IMR-90 (cell line): ENCODE results near the gene SRSF3. TPM values are rescaled to one million over a fixed set of nuclear protein-coding genes. Genes with fewer than 3 reads are reported as not detected.
"Not testable (repeated sequence)": the region's sequence is repeated elsewhere in the genome, so short reads cannot be mapped to it uniquely, and the experiment has no call there.

Experiments used
- ATAC-seq: fragments of 200-7000 bp; cut with Tn5 transposase; 2 replicates; pipeline ENCODE4 v1.9.1; 2020; ENCODE audit warnings: low read depth, mild to moderate bottlenecking, moderate library complexity
- BruUV-seq: library from RNA; stranded (reverse); fragments of 400-500 nt; replicated peaks from 2 replicates; lab custom pipeline; 2021; lab: Mats Ljungman, UMichigan
- CTCF ChIA-PET: fragments of 300-600 bp; formaldehyde crosslinking; extraction: SDS; loops from one replicate; lab custom pipeline; 2021; ENCODE audit warnings: antibody characterized with exemption; lab: Yijun Ruan, JAX
- POLR2A ChIA-PET: fragments of 300-600 bp; sonication (Branson Sonifier 250); formaldehyde crosslinking; loops from one replicate; lab custom pipeline; 2022; ENCODE audit warnings: antibody characterized with exemption; ENCODE audit not compliant: unreplicated experiment; lab: Charles Lee
- DNase-seq: peaks from one replicate; pipeline ENCODE4 v3.0.0; 2013
- H2AFZ ChIP-seq: replicated peaks from 2 replicates; pipeline ENCODE3; 2013; ENCODE audit warnings: low read length, mild to moderate bottlenecking; ENCODE audit not compliant: poor library complexity
- H2AK5ac ChIP-seq: 2 replicates; pipeline ENCODE4 v1.6.1; 2013; ENCODE audit warnings: low read depth, low read length, inconsistent platforms
- H2AK9ac ChIP-seq: replicated peaks from 2 replicates; pipeline ENCODE3; 2013; ENCODE audit warnings: mild to moderate bottlenecking, low read depth, low read length, moderate library complexity; ENCODE audit not compliant: poor library complexity
- H2BK120ac ChIP-seq: 2 replicates; pipeline ENCODE4 v1.6.1; 2013; ENCODE audit warnings: low read depth, low read length, inconsistent platforms
- H2BK15ac ChIP-seq: 3 replicates; pipeline ENCODE4 v1.6.1; 2013; ENCODE audit warnings: low read depth, low read length, inconsistent platforms
- H2BK20ac ChIP-seq: 2 replicates; pipeline ENCODE4 v1.6.1; 2013; ENCODE audit warnings: low read depth, mild to moderate bottlenecking, inconsistent platforms, low read length, moderate library complexity
- H2BK5ac ChIP-seq: 2 replicates; pipeline ENCODE4 v1.6.1; 2013; ENCODE audit warnings: mild to moderate bottlenecking, low read depth, low read length, inconsistent platforms; ENCODE audit not compliant: poor library complexity, severe bottlenecking
- H3K14ac ChIP-seq: replicated peaks from 2 replicates; pipeline ENCODE4 v1.6.1; 2013; ENCODE audit warnings: low read depth, low read length, inconsistent platforms
- H3K18ac ChIP-seq: 2 replicates; pipeline ENCODE4 v1.6.1; 2013; ENCODE audit warnings: low read depth, low read length, control low read depth
- H3K23ac ChIP-seq: 2 replicates; pipeline ENCODE4 v1.6.1; 2013; ENCODE audit warnings: low read depth, low read length, inconsistent platforms
- H3K27ac ChIP-seq: 2 replicates; pipeline ENCODE4 v1.5.1; 2013; ENCODE audit warnings: mild to moderate bottlenecking, control low read depth, low read length; ENCODE audit not compliant: insufficient read depth
- H3K27me3 ChIP-seq: 2 replicates; pipeline ENCODE4 v1.6.1; 2013; ENCODE audit warnings: low read length; ENCODE audit not compliant: control insufficient read depth, insufficient read depth
- H3K36me3 ChIP-seq: 2 replicates; pipeline ENCODE4 v1.6.1; 2013; ENCODE audit warnings: low read length, mixed read lengths; ENCODE audit not compliant: control insufficient read depth, insufficient read depth
- H3K4ac ChIP-seq: 2 replicates; pipeline ENCODE4 v1.6.1; 2013; ENCODE audit warnings: low read depth, low read length, inconsistent platforms
- H3K4me1 ChIP-seq: 2 replicates; pipeline ENCODE4 v1.6.1; 2013; ENCODE audit warnings: low read length, mixed read lengths; ENCODE audit not compliant: control insufficient read depth, insufficient read depth
- H3K4me2 ChIP-seq: 2 replicates; pipeline ENCODE4 v1.6.1; 2013; ENCODE audit warnings: low read depth, mild to moderate bottlenecking, control low read depth, low read length, moderate library complexity
- H3K4me3 ChIP-seq: 2 replicates; pipeline ENCODE4 v1.5.1; 2013; ENCODE audit warnings: low read depth, mild to moderate bottlenecking, control low read depth, low read length, moderate library complexity; ENCODE audit not compliant: insufficient read depth
- H3K56ac ChIP-seq: 2 replicates; pipeline ENCODE4 v1.6.1; 2013; ENCODE audit warnings: low read length, inconsistent platforms; ENCODE audit not compliant: insufficient read depth; ENCODE audit errors: extremely low read depth
- H3K79me1 ChIP-seq, 2 experiments: 2 replicates each; pipeline ENCODE4 v1.6.1; 2013; ENCODE audit warnings: low read length in 2 of 2, inconsistent platforms in 1 of 2, low read depth in 1 of 2
- H3K9ac ChIP-seq: 2 replicates; pipeline ENCODE4 v1.6.1; 2013; ENCODE audit warnings: low read depth, low read length, control low read depth
- H3K9me1 ChIP-seq: 2 replicates; pipeline ENCODE4 v1.6.1; 2013; ENCODE audit warnings: low read length, inconsistent platforms; ENCODE audit not compliant: insufficient read depth
- H3K9me3 ChIP-seq: 2 replicates; pipeline ENCODE4 v1.6.1; 2013; ENCODE audit warnings: low read length; ENCODE audit not compliant: control insufficient read depth, insufficient read depth
- H4K20me1 ChIP-seq: 2 replicates; pipeline ENCODE4 v1.6.1; 2013; ENCODE audit warnings: low read length, inconsistent platforms; ENCODE audit not compliant: insufficient read depth
- H4K5ac ChIP-seq: 2 replicates; pipeline ENCODE4 v1.6.1; 2013; ENCODE audit warnings: mild to moderate bottlenecking, low read depth, low read length, control low read depth
- H4K8ac ChIP-seq, 2 experiments: 2 replicates each; pipeline ENCODE4 v1.6.1; 2013; ENCODE audit warnings: low read depth in 2 of 2, low read length in 2 of 2, control low read depth in 1 of 2, inconsistent platforms in 1 of 2
- H4K91ac ChIP-seq: 2 replicates; pipeline ENCODE4 v1.6.1; 2013; ENCODE audit warnings: low read depth, low read length, inconsistent platforms; ENCODE audit not compliant: insufficient read depth
- CHD1 ChIP-seq: IDR thresholded peaks from 2 replicates; pipeline ENCODE4 v1.6.1; 2012; ENCODE audit warnings: low read depth, low read length, improper control_type of control experiment
- FOS ChIP-seq: fragments of 150-350 bp; IDR thresholded peaks from 2 replicates; pipeline ENCODE4 v1.6.1; 2016; ENCODE audit warnings: low read depth, low read length
- POLR2A ChIP-seq: IDR thresholded peaks from 2 replicates; pipeline ENCODE4 v1.6.1; 2012; ENCODE audit warnings: mild to moderate bottlenecking, low read depth, low read length
- RAD21 ChIP-seq: IDR thresholded peaks from 2 replicates; pipeline ENCODE4 v1.6.1; 2012; ENCODE audit warnings: low read length, improper control_type of control experiment
- WGBS, 2 experiments: methylation state at CpG; one replicate each; pipeline versions ENCODE4 v1.1.5 to v1.1.7; 2013; ENCODE audit warnings: missing lambda C conversion rate in 2 of 2; ENCODE audit not compliant: insufficient read length in 1 of 2; ENCODE audit errors: extremely low coverage in 2 of 2; 5-methylcytosine and 5-hydroxymethylcytosine counted together
- dilution Hi-C: fragments of 300-500 bp; cut with HindIII; formaldehyde crosslinking; loops from one replicate; pipeline ENCODE4 v1.14.3; 2018; ENCODE audit warnings: low sequenced_read_pairs; ENCODE audit not compliant: unreplicated experiment
- in situ Hi-C: fragments of 300-500 bp; cut with MboI; formaldehyde crosslinking; loops from 3 replicates; pipeline ENCODE4 v1.14.3; 2019; ENCODE audit warnings: low sequenced_read_pairs, inconsistent platforms, mixed read lengths
- intact Hi-C: fragments of 100-400 bp; cut with micrococcal nuclease; formaldehyde crosslinking; loops from 2 replicates; pipeline ENCODE4 v1.10.0; 2022
- polyA plus RNA-seq, 3 experiments: library from polyadenylated mRNA; depleted of rRNA; stranded (reverse); fragments of >200 nt; gene quantifications; 2 replicates each; pipeline ENCODE4 v1.2.3, GENCODE V29; 2012; ENCODE audit warnings: low replicate concordance in 1 of 3
- total RNA-seq: library from RNA; depleted of rRNA; stranded (reverse); fragments of >200 nt; gene quantifications from 2 replicates; pipeline ENCODE4 v1.2.3, GENCODE V29; 2012
- TF ChIP-seq, protein P1 (sequence below): fragments of 150-350 bp; IDR thresholded peaks from 2 replicates; pipeline ENCODE4 v1.6.1; 2017; ENCODE audit warnings: mild to moderate bottlenecking, antibody characterized with exemption, low read length, low read depth
- TF ChIP-seq, protein P2 (sequence below): fragments of 150-350 bp; IDR thresholded peaks from 2 replicates; pipeline ENCODE4 v1.6.1; 2016; ENCODE audit warnings: low read depth, mild to moderate bottlenecking, low read length, moderate library complexity, borderline replicate concordance

Gene SRSF3
- total and polyA plus RNA-seq, 2 of the 4 experiments (the other 2 are of a cell fraction) = 237 to 297 TPM

DNA sequence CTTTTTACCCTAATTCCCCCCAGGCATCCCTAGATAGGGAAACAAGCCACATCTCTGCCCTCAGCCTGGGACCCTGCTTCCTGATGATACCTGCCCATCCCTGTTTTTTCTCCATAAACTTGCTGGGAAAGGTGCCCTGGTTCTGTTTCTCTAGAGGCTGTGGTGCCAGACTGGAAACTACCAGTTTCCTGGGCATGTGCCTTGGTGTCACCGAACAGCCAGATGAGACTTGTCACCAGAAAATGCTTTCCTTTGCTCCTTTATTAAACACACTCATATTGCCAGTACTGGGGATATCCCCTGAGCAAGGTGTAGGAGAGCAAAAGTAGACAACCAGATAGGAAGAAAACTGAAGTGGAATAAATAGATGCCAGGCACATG lies 16.8 kb downstream of the SRSF3 start:
- H3K4me2 ChIP-seq = no peak overlapping the region
- no peak overlapping the region for H4K5ac ChIP-seq
- H2AFZ ChIP-seq = no peak overlapping the region
- no peak overlapping the region for H2BK5ac ChIP-seq
- no peaks in the 10 kb centered on the region for H3K27me3 ChIP-seq
- peaks cover 7% of the 10 kb centered on the region; the same call in 1 of the 2 replicates for H3K9me1 ChIP-seq
- H3K23ac ChIP-seq = no peak overlapping the region
- H3K56ac ChIP-seq = no peak overlapping the region
- no peak overlapping the region for H2BK15ac ChIP-seq
- H3K9ac ChIP-seq = no peak overlapping the region
- TF ChIP-seq FOS = no peak
- no peak for TF ChIP-seq RAD21
- TF ChIP-seq POLR2A = no peak
- TF ChIP-seq, protein P1, sequence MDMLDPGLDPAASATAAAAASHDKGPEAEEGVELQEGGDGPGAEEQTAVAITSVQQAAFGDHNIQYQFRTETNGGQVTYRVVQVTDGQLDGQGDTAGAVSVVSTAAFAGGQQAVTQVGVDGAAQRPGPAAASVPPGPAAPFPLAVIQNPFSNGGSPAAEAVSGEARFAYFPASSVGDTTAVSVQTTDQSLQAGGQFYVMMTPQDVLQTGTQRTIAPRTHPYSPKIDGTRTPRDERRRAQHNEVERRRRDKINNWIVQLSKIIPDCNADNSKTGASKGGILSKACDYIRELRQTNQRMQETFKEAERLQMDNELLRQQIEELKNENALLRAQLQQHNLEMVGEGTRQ = no peak
- TF ChIP-seq, protein P2, sequence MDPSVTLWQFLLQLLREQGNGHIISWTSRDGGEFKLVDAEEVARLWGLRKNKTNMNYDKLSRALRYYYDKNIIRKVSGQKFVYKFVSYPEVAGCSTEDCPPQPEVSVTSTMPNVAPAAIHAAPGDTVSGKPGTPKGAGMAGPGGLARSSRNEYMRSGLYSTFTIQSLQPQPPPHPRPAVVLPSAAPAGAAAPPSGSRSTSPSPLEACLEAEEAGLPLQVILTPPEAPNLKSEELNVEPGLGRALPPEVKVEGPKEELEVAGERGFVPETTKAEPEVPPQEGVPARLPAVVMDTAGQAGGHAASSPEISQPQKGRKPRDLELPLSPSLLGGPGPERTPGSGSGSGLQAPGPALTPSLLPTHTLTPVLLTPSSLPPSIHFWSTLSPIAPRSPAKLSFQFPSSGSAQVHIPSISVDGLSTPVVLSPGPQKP = no peak
- TF ChIP-seq CHD1 = no peak
- H3K27ac ChIP-seq = no peak overlapping the region
- H3K4me1 ChIP-seq = peaks cover 5% of the 10 kb centered on the region; the same call in 1 of the 2 replicates
- H3K14ac ChIP-seq = no peak overlapping the region
- no peak overlapping the region for H2AK5ac ChIP-seq
- H3K36me3 ChIP-seq = peaks cover 42% of the 10 kb centered on the region
- H2BK120ac ChIP-seq = no peak overlapping the region
- H2AK9ac ChIP-seq = no peak overlapping the region
- H3K18ac ChIP-seq = no peak overlapping the region
- H4K8ac ChIP-seq = no peak overlapping the region
- peaks cover 70% of the 10 kb centered on the region for H4K20me1 ChIP-seq
- in situ Hi-C loops (no loop called here), intact Hi-C loops (no loop called here), dilution Hi-C loops (no loop called here)
- H3K4ac ChIP-seq = no peak overlapping the region
- CTCF ChIA-PET = no interaction called here
- DNase-seq (no peak), ATAC-seq (no peak)
- BruUV-seq = no TSS peak
- no peak overlapping the region for H3K4me3 ChIP-seq
- H3K9me3 ChIP-seq = no peaks in the 10 kb centered on the region
- peaks cover 17 to 43% of the 10 kb centered on the region in 2 experiments for H3K79me1 ChIP-seq
- WGBS, 2 experiments = no CpG with 5 or more reads among the region's 1 CpG
- no peak overlapping the region for H2BK20ac ChIP-seq
- H4K91ac ChIP-seq = no peak overlapping the region
- POLR2A ChIA-PET = interaction anchor here (0.6 kb wide), 1 partner anchor 97 kb away, joined by 7 read pairs; no protein-coding TSS in a partner anchor

DNA sequence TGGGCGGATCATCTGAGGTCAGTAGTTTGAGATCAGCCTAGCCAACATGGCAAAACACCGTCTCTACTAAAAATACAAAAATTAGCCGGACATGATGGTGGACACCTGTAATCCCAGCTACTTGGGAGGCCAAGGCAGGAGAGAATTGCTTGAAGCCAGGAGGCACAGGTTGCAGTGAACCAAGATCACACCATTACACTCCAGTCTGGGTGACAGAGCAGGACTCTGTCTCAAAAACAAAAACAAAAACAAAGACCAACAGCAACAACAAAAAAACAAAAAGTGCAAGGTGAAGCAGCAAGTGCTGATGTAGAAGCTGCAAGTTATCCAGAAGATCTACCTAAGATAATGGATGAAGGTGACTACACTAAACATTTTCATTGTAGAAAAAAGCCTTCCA lies 17.5 kb downstream of the SRSF3 start:
- H2BK120ac ChIP-seq, H3K56ac ChIP-seq, H2AK5ac ChIP-seq, H3K4ac ChIP-seq, H2BK5ac ChIP-seq, H3K14ac ChIP-seq, DNase-seq, H2AFZ ChIP-seq, H4K8ac ChIP-seq, H3K4me3 ChIP-seq, H2BK15ac ChIP-seq, H3K27me3 ChIP-seq, BruUV-seq, dilution Hi-C loops, H3K4me2 ChIP-seq, H2BK20ac ChIP-seq, POLR2A ChIA-PET, H3K23ac ChIP-seq, H3K18ac ChIP-seq, H3K9me3 ChIP-seq, H4K91ac ChIP-seq, H3K9me1 ChIP-seq, H3K4me1 ChIP-seq, ATAC-seq, H2AK9ac ChIP-seq, in situ Hi-C loops, intact Hi-C loops, H4K5ac ChIP-seq, H3K27ac ChIP-seq, H3K9ac ChIP-seq: not testable (repeated sequence)
- Histone ChIP-seq H3K79me1 (peaks cover 14 to 40% of the 10 kb centered on the region in 2 experiments), H3K36me3 (peaks cover 36% of the 10 kb centered on the region), H4K20me1 (peaks cover 63% of the 10 kb centered on the region)
- no CpG with 5 or more reads among the region's 3 CpGs for WGBS, 2 experiments
- CTCF ChIA-PET = interaction anchor here (0.8 to 1.1 kb wide), 2 partner anchors 67 to 112 kb away, joined by 3 read pairs; partner anchors contain the start of gene CDKN1A
